Measurements from ENCODE around the gene SLC45A1. TPM values are rescaled to one million over a fixed set of nuclear protein-coding genes. Genes with fewer than 3 reads are reported as not detected.
A peak's percentile ranks its signal among the peaks of the same experiment; 100 is the strongest.

Gene SLC45A1
- total RNA-seq, 1 donor from 2014 or later = 0.33 TPM

GRCh38 chr1:8314346-8315280 lies 3.3 kb upstream of the SLC45A1 start:
- Mint-ChIP-seq H3K9me3 (peaks cover 4% of the 10 kb centered on the region), H3K27me3 (peaks cover 38% of the 10 kb centered on the region), H3K36me3 (ENCODE audit: low read depth) (no peaks in the 10 kb centered on the region), H3K4me3 (no peak overlapping the region), H3K27ac (no peak overlapping the region), H3K4me1 (peaks cover 14% of the 10 kb centered on the region)
- ATAC-seq (ENCODE audit: low read depth) (no peak), DNase-seq (no peak)
- TF ChIP-seq CTCF (IDR thresholded peaks at IDR 0.05) = no peak
- ChIA-PET CTCF (interaction anchor here (1.3 kb wide), 1 partner anchor 299 kb away, joined by 10 read pairs; no protein-coding TSS in a partner anchor), POLR2A (no interaction called here)
- intact Hi-C loops (cut with micrococcal nuclease) = loop anchor here (1.0 kb wide), 1 partner anchor 299 kb away; no protein-coding TSS in a partner anchor

- ATAC-seq (ENCODE audit: low read depth) (no peak), DNase-seq (no peak)
- Mint-ChIP-seq H3K36me3 (ENCODE audit: low read depth) (no peaks in the 10 kb centered on the region), H3K27me3 (peaks cover 40% of the 10 kb centered on the region), H3K9me3 (peaks cover 4% of the 10 kb centered on the region), H3K4me3 (peak overlapping the region; percentile 16), H3K27ac (no peak overlapping the region), H3K4me1 (peaks cover 14% of the 10 kb centered on the region)
- intact Hi-C loops (cut with micrococcal nuclease) = no loop called here
- no peak for TF ChIP-seq CTCF (IDR thresholded peaks at IDR 0.05)
- POLR2A ChIA-PET = no interaction called here
- CTCF ChIA-PET = no interaction called here
Measured at GRCh38 chr1:8315573-8316475, 2.1 kb upstream of the SLC45A1 start.

- peak; percentile 21 for DNase-seq
- intact Hi-C loops (cut with micrococcal nuclease) = loop anchor here (1.0 kb wide), 1 partner anchor 292 kb away; the partner anchor contains the start of gene ERRFI1
- CTCF ChIA-PET = no interaction called here
- ATAC-seq (ENCODE audit: low read depth) = peak; percentile 32
- Mint-ChIP-seq H3K27me3 (peaks cover 36% of the 10 kb centered on the region), H3K27ac (no peak overlapping the region), H3K9me3 (no peaks in the 10 kb centered on the region), H3K4me3 (peak overlapping the region; percentile 71), H3K36me3 (ENCODE audit: low read depth) (no peaks in the 10 kb centered on the region), H3K4me1 (peaks cover 14% of the 10 kb centered on the region)
- POLR2A ChIA-PET = interaction anchor here (0.6 to 1.1 kb wide), 2 partner anchors 292 to 405 kb away, joined by 3 to 5 read pairs; partner anchors contain the start of gene ERRFI1
- TF ChIP-seq CTCF (IDR thresholded peaks at IDR 0.05) = no peak
Measured at GRCh38 chr1:8318436-8318835, 522 bp downstream of the SLC45A1 start.

- Mint-ChIP-seq H3K36me3 (ENCODE audit: low read depth) (no peaks in the 10 kb centered on the region), H3K27ac (no peak overlapping the region), H3K9me3 (no peaks in the 10 kb centered on the region), H3K27me3 (peaks cover 9% of the 10 kb centered on the region), H3K4me3 (no peak overlapping the region), H3K4me1 (peaks cover 12% of the 10 kb centered on the region)
- CTCF ChIA-PET = no interaction called here
- POLR2A ChIA-PET = no interaction called here
- no peak for TF ChIP-seq CTCF (IDR thresholded peaks at IDR 0.05)
- ATAC-seq (ENCODE audit: low read depth) (no peak), DNase-seq (no peak)
- intact Hi-C loops (cut with micrococcal nuclease) = no loop called here
Measured at GRCh38 chr1:8321612-8322011, 3.7 kb downstream of the SLC45A1 start.

Measured in activated B cell treated with CpG ODN at 0.5 μM for 24 hours (primary cell).